ENCODE results near the gene INSIG1. TPM values are rescaled to one million over a fixed set of nuclear protein-coding genes. Genes with fewer than 3 reads are reported as not detected.

The INSIG1 gene
- total and polyA plus RNA-seq, 2 experiments from 2014 or later, result 70.3 to 131 TPM

GRCh38 chr7:155338632-155339320 is 41.1 kb downstream of the INSIG1 start:
- DNase-seq (ENCODE audit: low spot score) (no peak), ATAC-seq (no peak)
- no peaks in the 10 kb centered on the region for H3K9me2 ChIP-seq (ENCODE audit: insufficient read depth)
- no peaks in the 10 kb centered on the region; the same call in 2 of the 3 replicates for H3K9me3 Mint-ChIP-seq
- no peaks in the 10 kb centered on the region; the same call in 2 of the 3 replicates for H3K36me3 Mint-ChIP-seq (ENCODE audit: low read depth)
- no peak overlapping the region for H3K4me2 ChIP-seq
- H3K27me3 ChIP-seq (ENCODE audit: insufficient read depth), result no peaks in the 10 kb centered on the region
- H3K4me1 ChIP-seq (ENCODE audit: insufficient read depth), result no peaks in the 10 kb centered on the region
- H3K27ac ChIP-seq (ENCODE audit: low read depth), result no peak overlapping the region
- H3K27me3 Mint-ChIP-seq (ENCODE audit: insufficient read depth, low read depth, poor library complexity), result peaks cover 2% of the 10 kb centered on the region
- H3F3A ChIP-seq (replicated peaks; ENCODE audit: low read depth), result no peaks in the 10 kb centered on the region
- no peak overlapping the region for H3K27ac Mint-ChIP-seq
- no peak overlapping the region for H3K4me3 ChIP-seq
- H3K36me3 ChIP-seq (ENCODE audit: insufficient read depth), result no peaks in the 10 kb centered on the region
- no peak overlapping the region for H3K4me3 Mint-ChIP-seq
- 0 out of 3 replicates have a peak, but pooled peaks cover 3% of the 10 kb centered on the region for H3K4me1 Mint-ChIP-seq
- H4K20me1 ChIP-seq (replicated peaks; ENCODE audit: insufficient read depth), result no peaks in the 10 kb centered on the region
- H2AFZ ChIP-seq, result no peak overlapping the region
- no peaks in the 10 kb centered on the region for H3K79me2 ChIP-seq (replicated peaks; ENCODE audit: insufficient read depth)
- TF ChIP-seq CTCF (conservative IDR thresholded peaks at IDR 0.05; ENCODE audit: low read depth in 2 of 2), result no peak
- no peak for TF ChIP-seq JUNB (IDR thresholded peaks at IDR 0.05; ENCODE audit: unreplicated experiment)
- TF ChIP-seq STAT1 (IDR thresholded peaks at IDR 0.05; ENCODE audit: unreplicated experiment), result no peak
- TF ChIP-seq, protein P1, sequence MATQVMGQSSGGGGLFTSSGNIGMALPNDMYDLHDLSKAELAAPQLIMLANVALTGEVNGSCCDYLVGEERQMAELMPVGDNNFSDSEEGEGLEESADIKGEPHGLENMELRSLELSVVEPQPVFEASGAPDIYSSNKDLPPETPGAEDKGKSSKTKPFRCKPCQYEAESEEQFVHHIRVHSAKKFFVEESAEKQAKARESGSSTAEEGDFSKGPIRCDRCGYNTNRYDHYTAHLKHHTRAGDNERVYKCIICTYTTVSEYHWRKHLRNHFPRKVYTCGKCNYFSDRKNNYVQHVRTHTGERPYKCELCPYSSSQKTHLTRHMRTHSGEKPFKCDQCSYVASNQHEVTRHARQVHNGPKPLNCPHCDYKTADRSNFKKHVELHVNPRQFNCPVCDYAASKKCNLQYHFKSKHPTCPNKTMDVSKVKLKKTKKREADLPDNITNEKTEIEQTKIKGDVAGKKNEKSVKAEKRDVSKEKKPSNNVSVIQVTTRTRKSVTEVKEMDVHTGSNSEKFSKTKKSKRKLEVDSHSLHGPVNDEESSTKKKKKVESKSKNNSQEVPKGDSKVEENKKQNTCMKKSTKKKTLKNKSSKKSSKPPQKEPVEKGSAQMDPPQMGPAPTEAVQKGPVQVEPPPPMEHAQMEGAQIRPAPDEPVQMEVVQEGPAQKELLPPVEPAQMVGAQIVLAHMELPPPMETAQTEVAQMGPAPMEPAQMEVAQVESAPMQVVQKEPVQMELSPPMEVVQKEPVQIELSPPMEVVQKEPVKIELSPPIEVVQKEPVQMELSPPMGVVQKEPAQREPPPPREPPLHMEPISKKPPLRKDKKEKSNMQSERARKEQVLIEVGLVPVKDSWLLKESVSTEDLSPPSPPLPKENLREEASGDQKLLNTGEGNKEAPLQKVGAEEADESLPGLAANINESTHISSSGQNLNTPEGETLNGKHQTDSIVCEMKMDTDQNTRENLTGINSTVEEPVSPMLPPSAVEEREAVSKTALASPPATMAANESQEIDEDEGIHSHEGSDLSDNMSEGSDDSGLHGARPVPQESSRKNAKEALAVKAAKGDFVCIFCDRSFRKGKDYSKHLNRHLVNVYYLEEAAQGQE (IDR thresholded peaks at IDR 0.05; ENCODE audit: unreplicated experiment), result no peak
- TF ChIP-seq EZH2 (IDR thresholded peaks at IDR 0.05; ENCODE audit: low read depth, unreplicated experiment), result no peak
- TF ChIP-seq ZNF331 (CRISPR knock-in tag; IDR thresholded peaks at IDR 0.05; ENCODE audit: low read depth), result no peak
- no peak for TF ChIP-seq ETS1 (IDR thresholded peaks at IDR 0.05)
- TF ChIP-seq CREB1 (CRISPR knock-in tag; IDR thresholded peaks at IDR 0.05; ENCODE audit: low read depth), result no peak
- no peak for TF ChIP-seq EZH2phosphoT487 (IDR thresholded peaks at IDR 0.05; ENCODE audit: unreplicated experiment)
- TF ChIP-seq NANOG (IDR thresholded peaks at IDR 0.05; ENCODE audit: borderline replicate concordance), result no peak
- TF ChIP-seq ZNF462 (CRISPR knock-in tag; IDR thresholded peaks at IDR 0.05), result no peak
- no peak for TF ChIP-seq POLR2AphosphoS5 (IDR thresholded peaks at IDR 0.05; ENCODE audit: low read depth)
- no peak for TF ChIP-seq ZNF114 (CRISPR knock-in tag; IDR thresholded peaks at IDR 0.05)

All from GM23338 (cell line).